SK-N-SH treated with all-trans-retinoic acid at 6 μM for 48 hours (cell line): Measurements from ENCODE around the gene ADGRE3.

ENCODE experiments used
- ATAC-seq: fragments of 200-7000 bp; cut with Tn5 transposase; 3 replicates; pipeline ENCODE4 v1.9.1; 2020; ENCODE audit warnings: mild to moderate bottlenecking, moderate library complexity
- ARNTL ChIP-seq: fragments of 450-650 bp; formaldehyde crosslinking; IDR thresholded peaks from 2 replicates; pipeline ENCODE4 v1.5.0; 2020; ENCODE audit warnings: low read depth, mild to moderate bottlenecking, moderate library complexity, borderline replicate concordance
- BACH2 ChIP-seq: fragments of 250-450 bp; sonication (Bioruptor Pico); IDR thresholded peaks from 2 replicates; pipeline ENCODE4 v1.9.0; 2021; ENCODE audit warnings: mild to moderate bottlenecking, borderline replicate concordance
- CSDC2 ChIP-seq: fragments of 250-450 bp; sonication (Bioruptor Pico); IDR thresholded peaks from 2 replicates; pipeline ENCODE4 v1.5.0; 2020; ENCODE audit warnings: mild to moderate bottlenecking, moderate library complexity
- ESRRG ChIP-seq: fragments of 250-450 bp; sonication (Bioruptor Pico); IDR thresholded peaks from 2 replicates; pipeline ENCODE4 v1.6.1; 2021; ENCODE audit warnings: mild to moderate bottlenecking
- GLIS3 ChIP-seq: fragments of 250-450 bp; sonication (Bioruptor Pico); IDR thresholded peaks from 2 replicates; pipeline ENCODE4 v1.5.0; 2020; ENCODE audit warnings: mild to moderate bottlenecking, moderate library complexity
- ISL1 ChIP-seq: fragments of 250-450 bp; sonication (Bioruptor Pico); IDR thresholded peaks from 2 replicates; pipeline ENCODE4 v2.1.2; 2022; ENCODE audit warnings: mild to moderate bottlenecking, moderate library complexity
- OSR1 ChIP-seq: fragments of 250-450 bp; sonication (Bioruptor Pico); IDR thresholded peaks from 2 replicates; pipeline ENCODE4 v1.8.0; 2022; ENCODE audit warnings: moderate library complexity, mild to moderate bottlenecking, inconsistent platforms
- PPARA ChIP-seq: fragments of 250-450 bp; sonication (Bioruptor Pico); IDR thresholded peaks from 2 replicates; pipeline ENCODE4 v1.5.0; 2020; ENCODE audit warnings: mild to moderate bottlenecking, borderline replicate concordance
- RARB ChIP-seq: fragments of 250-450 bp; sonication (Bioruptor Pico); IDR thresholded peaks from 2 replicates; pipeline ENCODE4 v1.8.0; 2021; ENCODE audit warnings: mild to moderate bottlenecking, moderate library complexity
- SNAI2 ChIP-seq: fragments of 250-450 bp; sonication (Bioruptor Pico); IDR thresholded peaks from 2 replicates; pipeline ENCODE4 v1.5.0; 2020; ENCODE audit warnings: mild to moderate bottlenecking, moderate library complexity
- TCF4 ChIP-seq: fragments of 250-450 bp; sonication (Bioruptor Pico); IDR thresholded peaks from 2 replicates; pipeline ENCODE4 v1.8.0; 2021; ENCODE audit warnings: mild to moderate bottlenecking, moderate library complexity, borderline replicate concordance
- TOX ChIP-seq: fragments of 250-450 bp; sonication (Bioruptor Pico); IDR thresholded peaks from 2 replicates; pipeline ENCODE4 v1.8.0; 2021; ENCODE audit warnings: mild to moderate bottlenecking, moderate library complexity, borderline replicate concordance
- ZC3H10 ChIP-seq: fragments of 250-450 bp; sonication (Bioruptor Pico); IDR thresholded peaks from 2 replicates; pipeline ENCODE4 v1.5.1; 2021; ENCODE audit warnings: mild to moderate bottlenecking, moderate library complexity
- ZFP3 ChIP-seq: fragments of 250-450 bp; sonication (Bioruptor Pico); IDR thresholded peaks from 2 replicates; pipeline ENCODE4 v1.5.0; 2020; ENCODE audit warnings: mild to moderate bottlenecking, moderate library complexity
- ZFP30 ChIP-seq: fragments of 450-650 bp; formaldehyde crosslinking; IDR thresholded peaks from 2 replicates; pipeline ENCODE4 v1.5.0; 2022; ENCODE audit warnings: mild to moderate bottlenecking, moderate library complexity
- ZNF565 ChIP-seq: fragments of 450-650 bp; formaldehyde crosslinking; conservative IDR thresholded peaks from 2 replicates; pipeline ENCODE4 v1.5.0; 2020; ENCODE audit warnings: low read depth, mild to moderate bottlenecking, moderate library complexity
- ZNF70 ChIP-seq: fragments of 450-650 bp; formaldehyde crosslinking; IDR thresholded peaks from 2 replicates; pipeline ENCODE4 v1.5.0; 2020; ENCODE audit warnings: mild to moderate bottlenecking, moderate library complexity
- ZNF8 ChIP-seq: fragments of 450-650 bp; formaldehyde crosslinking; IDR thresholded peaks from 2 replicates; pipeline ENCODE4 v1.5.0; 2020; ENCODE audit warnings: mild to moderate bottlenecking, moderate library complexity
- TF ChIP-seq, protein P1 (sequence below): fragments of 250-450 bp; sonication (Bioruptor Pico); IDR thresholded peaks from 2 replicates; pipeline ENCODE4 v1.5.1; 2020; ENCODE audit warnings: low read depth, mild to moderate bottlenecking, moderate library complexity
- TF ChIP-seq, protein P2 (sequence below): fragments of 250-450 bp; sonication (Bioruptor Pico); IDR thresholded peaks from 2 replicates; pipeline ENCODE4 v1.8.0; 2021; ENCODE audit warnings: low read depth, mild to moderate bottlenecking, moderate library complexity, borderline replicate concordance

Gene ADGRE3

DNA sequence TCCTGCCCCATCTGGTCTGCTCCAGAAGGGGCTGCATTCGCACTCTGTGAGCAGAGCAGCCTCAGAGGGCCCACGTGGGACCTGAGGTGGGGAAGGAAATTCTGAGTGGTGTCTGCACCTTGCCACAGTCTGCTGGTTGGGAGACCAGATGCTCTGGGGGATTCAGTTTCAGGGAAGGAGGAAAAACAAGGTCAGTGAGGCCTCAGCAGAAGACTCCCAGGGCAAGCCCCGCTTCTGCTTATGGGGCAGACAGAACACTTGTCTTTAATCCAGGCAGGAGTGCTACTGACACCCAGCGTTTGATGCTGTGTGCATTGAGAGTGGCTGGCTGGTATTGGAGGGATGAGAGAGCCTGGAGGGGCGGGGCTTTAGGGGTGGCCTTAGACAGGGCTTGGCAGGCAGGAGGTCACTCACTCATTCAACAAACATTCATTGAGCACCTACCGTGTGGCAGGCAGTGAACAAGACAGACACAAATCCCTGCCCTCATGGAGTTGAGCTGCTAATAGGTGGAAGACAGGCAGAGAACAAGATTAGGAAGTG is 96.7 kb downstream of the ADGRE3 start:
- peak; percentile 20; the same call in 1 of the 3 replicates for ATAC-seq
- TF ChIP-seq CSDC2 (CRISPR knock-in tag) (no peak), ZNF8 (CRISPR knock-in tag) (no peak), ZFP3 (CRISPR knock-in tag) (no peak), ESRRG (CRISPR knock-in tag) (no peak), ZC3H10 (CRISPR knock-in tag) (no peak), ARNTL (CRISPR knock-in tag) (no peak), GLIS3 (no peak), ZFP30 (CRISPR knock-in tag) (no peak), PPARA (CRISPR knock-in tag) (no peak), BACH2 (CRISPR knock-in tag) (no peak), TOX (CRISPR knock-in tag) (no peak), TCF4 (CRISPR knock-in tag) (no peak), ISL1 (no peak), RARB (no peak), ZNF70 (CRISPR knock-in tag) (no peak), SNAI2 (CRISPR knock-in tag) (no peak), OSR1 (CRISPR knock-in tag) (no peak)
- TF ChIP-seq, protein P1, sequence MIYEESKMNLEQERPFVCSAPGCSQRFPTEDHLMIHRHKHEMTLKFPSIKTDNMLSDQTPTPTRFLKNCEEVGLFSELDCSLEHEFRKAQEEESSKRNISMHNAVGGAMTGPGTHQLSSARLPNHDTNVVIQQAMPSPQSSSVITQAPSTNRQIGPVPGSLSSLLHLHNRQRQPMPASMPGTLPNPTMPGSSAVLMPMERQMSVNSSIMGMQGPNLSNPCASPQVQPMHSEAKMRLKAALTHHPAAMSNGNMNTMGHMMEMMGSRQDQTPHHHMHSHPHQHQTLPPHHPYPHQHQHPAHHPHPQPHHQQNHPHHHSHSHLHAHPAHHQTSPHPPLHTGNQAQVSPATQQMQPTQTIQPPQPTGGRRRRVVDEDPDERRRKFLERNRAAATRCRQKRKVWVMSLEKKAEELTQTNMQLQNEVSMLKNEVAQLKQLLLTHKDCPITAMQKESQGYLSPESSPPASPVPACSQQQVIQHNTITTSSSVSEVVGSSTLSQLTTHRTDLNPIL (CRISPR knock-in tag) = no peak
- TF ChIP-seq, protein P2, sequence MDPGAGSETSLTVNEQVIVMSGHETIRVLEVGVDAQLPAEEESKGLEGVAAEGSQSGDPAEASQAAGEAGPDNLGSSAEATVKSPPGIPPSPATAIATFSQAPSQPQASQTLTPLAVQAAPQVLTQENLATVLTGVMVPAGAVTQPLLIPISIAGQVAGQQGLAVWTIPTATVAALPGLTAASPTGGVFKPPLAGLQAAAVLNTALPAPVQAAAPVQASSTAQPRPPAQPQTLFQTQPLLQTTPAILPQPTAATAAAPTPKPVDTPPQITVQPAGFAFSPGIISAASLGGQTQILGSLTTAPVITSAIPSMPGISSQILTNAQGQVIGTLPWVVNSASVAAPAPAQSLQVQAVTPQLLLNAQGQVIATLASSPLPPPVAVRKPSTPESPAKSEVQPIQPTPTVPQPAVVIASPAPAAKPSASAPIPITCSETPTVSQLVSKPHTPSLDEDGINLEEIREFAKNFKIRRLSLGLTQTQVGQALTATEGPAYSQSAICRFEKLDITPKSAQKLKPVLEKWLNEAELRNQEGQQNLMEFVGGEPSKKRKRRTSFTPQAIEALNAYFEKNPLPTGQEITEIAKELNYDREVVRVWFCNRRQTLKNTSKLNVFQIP = no peak

DNA sequence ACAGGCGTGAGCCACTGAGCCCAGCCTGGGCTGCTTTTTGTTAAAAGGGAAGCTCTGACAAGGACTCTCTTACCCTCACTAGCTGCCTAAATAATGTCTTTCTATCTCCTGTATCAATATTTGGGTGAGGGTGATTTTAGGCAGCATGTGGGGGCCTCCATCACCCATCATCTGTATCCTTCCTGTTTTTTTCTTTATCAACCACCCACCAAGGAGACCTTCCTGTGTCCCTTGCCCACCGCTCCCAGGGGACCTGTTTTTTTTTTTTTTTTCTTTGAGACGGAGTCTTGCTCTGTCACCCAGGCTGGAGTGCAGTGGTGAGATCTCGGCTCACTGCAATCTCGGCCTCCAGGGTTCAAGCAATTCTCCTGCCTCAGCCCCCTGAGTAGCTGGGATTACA is 97.4 kb downstream of the ADGRE3 start:
- no peak for ATAC-seq
- no peak for TF ChIP-seq ZFP30 (CRISPR knock-in tag)
- no peak for TF ChIP-seq ZFP3 (CRISPR knock-in tag)
- no peak for TF ChIP-seq SNAI2 (CRISPR knock-in tag)
- no peak for TF ChIP-seq GLIS3
- no peak for TF ChIP-seq ISL1
- no peak for TF ChIP-seq TOX (CRISPR knock-in tag)

DNA sequence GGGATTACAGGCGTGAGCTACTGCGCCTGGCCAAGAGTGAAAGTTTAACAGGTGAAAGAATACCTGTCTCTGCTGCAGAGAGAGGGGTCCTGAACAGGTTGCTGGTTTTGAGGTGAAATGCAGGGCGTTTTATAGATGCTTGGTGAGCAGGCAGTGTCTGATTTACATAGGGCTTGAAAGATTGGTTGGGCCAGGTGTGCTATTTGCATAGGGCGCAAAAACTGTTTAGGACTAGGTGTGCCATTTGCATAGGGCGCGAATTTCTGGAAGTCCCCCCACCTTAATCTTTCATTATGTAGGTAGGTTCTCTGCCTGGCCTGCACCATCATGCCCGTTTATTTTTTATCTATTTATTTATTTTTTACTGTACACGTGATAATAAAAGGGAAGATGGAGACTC is 98.3 kb downstream of the ADGRE3 start:
- TF ChIP-seq ZNF565 (CRISPR knock-in tag) = no peak
- TF ChIP-seq, protein P1 (CRISPR knock-in tag) = no peak
- TF ChIP-seq, protein P2 = no peak
- no peak for TF ChIP-seq BACH2 (CRISPR knock-in tag)
- TF ChIP-seq ZNF8 (CRISPR knock-in tag) = no peak
- TF ChIP-seq ISL1 = no peak
- no peak for TF ChIP-seq GLIS3
- no peak for TF ChIP-seq TCF4 (CRISPR knock-in tag)
- no peak for TF ChIP-seq TOX (CRISPR knock-in tag)
- no peak for TF ChIP-seq ZFP30 (CRISPR knock-in tag)
- no peak for TF ChIP-seq ZC3H10 (CRISPR knock-in tag)
- TF ChIP-seq ZFP3 (CRISPR knock-in tag) = no peak
- ATAC-seq = no peak

DNA sequence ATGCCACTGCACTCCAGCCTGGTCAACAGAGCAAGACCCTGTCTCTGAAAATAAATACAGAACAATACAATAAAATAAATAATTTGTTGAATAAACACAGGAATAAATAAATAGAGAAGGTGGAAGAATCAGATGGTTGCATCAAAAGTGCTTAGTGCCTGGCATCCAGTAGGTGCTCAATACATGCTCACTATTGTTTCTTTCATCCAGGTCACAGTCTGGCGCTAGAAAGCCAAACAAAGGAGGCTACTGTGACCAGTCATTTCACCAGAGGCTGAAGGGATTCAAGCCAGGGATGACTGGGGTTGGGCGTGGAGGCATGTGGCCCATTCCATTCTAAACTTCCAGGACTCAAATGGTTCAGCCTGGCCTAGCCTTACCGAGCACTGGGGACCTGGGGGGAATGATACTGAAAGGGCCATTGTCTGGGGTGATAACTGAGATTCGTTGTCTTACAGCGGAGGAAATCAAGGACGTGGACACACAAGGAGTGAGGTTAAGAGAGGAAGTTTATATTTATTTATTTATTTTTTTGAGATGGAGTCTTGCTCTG is 99.1 kb downstream of the ADGRE3 start:
- TF ChIP-seq, protein P1 (CRISPR knock-in tag) = no peak
- TF ChIP-seq ZFP3 (CRISPR knock-in tag) = no peak
- TF ChIP-seq ZNF70 (CRISPR knock-in tag) = no peak
- no peak for TF ChIP-seq TCF4 (CRISPR knock-in tag)
- TF ChIP-seq ZNF565 (CRISPR knock-in tag) = no peak
- no peak for TF ChIP-seq CSDC2 (CRISPR knock-in tag)
- no peak for TF ChIP-seq PPARA (CRISPR knock-in tag)

More for the DNA sequence above, 99.1 kb downstream of the ADGRE3 start:
- no peak for ATAC-seq
